KOPT-K1 (cell line): ENCODE results near the gene HARBI1.

Source experiments
- H3K27ac ChIP-seq: fragments of 200-600 bp; sonication (generic); 2 replicates; pipeline ENCODE4 v1.5.1; 2016; ENCODE audit warnings: antibody characterized with exemption, mild to moderate bottlenecking, low read depth, low read length; ENCODE audit not compliant: poor library complexity, severe bottlenecking
- H3K36me3 ChIP-seq: fragments of 200-600 bp; sonication (generic); 2 replicates; pipeline ENCODE4 v1.5.1; 2017; ENCODE audit warnings: antibody characterized with exemption, mild to moderate bottlenecking, low read length, moderate library complexity; ENCODE audit not compliant: insufficient read depth
- H3K9me3 ChIP-seq: fragments of 200-600 bp; sonication (generic); 2 replicates; pipeline ENCODE4 v1.5.1; 2017; ENCODE audit warnings: antibody characterized with exemption, low read length, mild to moderate bottlenecking; ENCODE audit not compliant: insufficient read depth, poor library complexity, severe bottlenecking

Gene HARBI1

GRCh38 chr11:46615756-46616155 lies 1.3 kb downstream of the HARBI1 start:
- no peaks in the 10 kb centered on the region for H3K9me3 ChIP-seq
- peaks cover 8% of the 10 kb centered on the region; the same call in 1 of the 2 replicates for H3K36me3 ChIP-seq
- no peak overlapping the region for H3K27ac ChIP-seq

DNA sequence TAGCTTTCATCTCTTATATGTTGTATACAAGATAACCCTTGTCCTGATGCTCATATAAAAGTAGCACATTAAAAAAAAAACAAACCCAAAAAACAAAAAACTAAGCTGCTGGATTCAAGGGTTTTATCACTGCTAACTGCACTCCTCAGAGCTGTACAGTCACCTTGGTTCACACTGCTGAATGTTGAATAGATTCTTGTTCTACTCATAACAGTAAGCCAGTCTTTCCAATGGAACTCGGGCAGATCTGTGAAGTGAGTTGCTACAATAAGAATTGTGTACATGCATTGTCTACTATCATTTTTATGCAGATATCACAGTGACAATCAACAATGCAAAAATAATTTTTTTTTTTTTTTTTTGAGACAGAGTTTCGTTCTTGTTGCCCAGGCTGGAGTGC lies 4.7 kb downstream of the HARBI1 start:
- H3K27ac ChIP-seq = no peak overlapping the region
- H3K36me3 ChIP-seq = no peaks in the 10 kb centered on the region
- H3K9me3 ChIP-seq = no peaks in the 10 kb centered on the region

GRCh38 chr11:46611526-46612304 lies 5.3 kb downstream of the HARBI1 start:
- no peaks in the 10 kb centered on the region for H3K9me3 ChIP-seq
- H3K36me3 ChIP-seq = no peaks in the 10 kb centered on the region
- H3K27ac ChIP-seq = no peak overlapping the region

DNA sequence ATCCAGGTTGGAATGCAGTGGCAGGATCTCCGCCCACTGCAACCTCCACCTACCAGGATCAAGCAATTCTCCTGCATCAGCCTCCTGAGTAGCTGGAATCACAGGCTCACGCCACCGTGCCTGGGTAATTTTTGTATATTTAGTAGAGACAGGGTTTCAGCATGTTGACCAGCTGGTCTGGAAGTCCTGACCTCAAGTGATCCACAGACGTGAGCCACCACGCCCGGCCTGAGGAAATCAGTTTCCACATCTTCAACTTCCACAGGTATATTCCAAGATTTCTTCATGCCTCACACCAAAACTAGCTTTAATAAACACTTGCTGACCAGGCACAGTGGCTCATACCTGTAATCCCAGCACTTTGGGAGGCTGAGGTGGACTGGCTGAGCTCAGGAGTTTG lies 7.6 kb downstream of the HARBI1 start:
- no peak overlapping the region for H3K27ac ChIP-seq
- no peaks in the 10 kb centered on the region for H3K9me3 ChIP-seq
- H3K36me3 ChIP-seq = no peaks in the 10 kb centered on the region

GRCh38 chr11:46607516-46607915 lies 9.5 kb downstream of the HARBI1 start:
- no peaks in the 10 kb centered on the region for H3K36me3 ChIP-seq
- H3K27ac ChIP-seq = no peak overlapping the region
- no peaks in the 10 kb centered on the region for H3K9me3 ChIP-seq

- Histone ChIP-seq H3K36me3 (no peaks in the 10 kb centered on the region), H3K9me3 (no peaks in the 10 kb centered on the region), H3K27ac (no peak overlapping the region)
These were observed 12.2 kb downstream of the HARBI1 start for GRCh38 chr11:46604796-46605195.

DNA sequence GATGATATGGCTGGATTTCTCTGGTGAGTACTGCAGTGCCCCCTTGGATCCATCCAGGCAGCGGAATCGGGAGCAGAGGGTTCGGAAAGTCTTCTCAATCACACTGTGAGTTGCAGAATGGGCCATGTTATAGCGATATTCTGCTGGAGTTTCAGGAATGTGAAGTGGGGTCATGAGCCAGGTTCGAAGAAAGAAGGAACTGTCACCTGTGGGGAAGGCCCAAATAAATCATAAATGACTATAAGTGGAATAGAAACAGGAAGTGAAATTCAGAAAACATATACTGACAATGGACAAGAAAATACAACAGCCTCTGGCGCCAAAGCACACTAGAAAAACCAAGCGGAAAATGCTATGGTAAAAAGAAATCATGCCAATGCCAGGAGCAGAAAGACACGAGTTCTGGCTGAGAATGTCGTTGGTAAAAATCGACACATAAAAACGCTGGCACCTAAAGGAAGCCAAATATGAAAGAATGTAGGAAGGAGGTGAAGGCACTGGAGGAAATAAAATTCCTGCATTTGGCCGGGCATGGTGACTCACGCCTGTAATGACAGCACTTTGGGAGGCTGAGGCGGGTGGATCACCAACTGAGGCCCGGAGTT lies 13.2 kb downstream of the HARBI1 start:
- Histone ChIP-seq H3K9me3 (no peaks in the 10 kb centered on the region), H3K36me3 (no peaks in the 10 kb centered on the region), H3K27ac (no peak overlapping the region)

GRCh38 chr11:46601129-46601528 lies 15.9 kb downstream of the HARBI1 start:
- no peaks in the 10 kb centered on the region for H3K9me3 ChIP-seq
- no peaks in the 10 kb centered on the region for H3K36me3 ChIP-seq
- H3K27ac ChIP-seq = no peak overlapping the region

DNA sequence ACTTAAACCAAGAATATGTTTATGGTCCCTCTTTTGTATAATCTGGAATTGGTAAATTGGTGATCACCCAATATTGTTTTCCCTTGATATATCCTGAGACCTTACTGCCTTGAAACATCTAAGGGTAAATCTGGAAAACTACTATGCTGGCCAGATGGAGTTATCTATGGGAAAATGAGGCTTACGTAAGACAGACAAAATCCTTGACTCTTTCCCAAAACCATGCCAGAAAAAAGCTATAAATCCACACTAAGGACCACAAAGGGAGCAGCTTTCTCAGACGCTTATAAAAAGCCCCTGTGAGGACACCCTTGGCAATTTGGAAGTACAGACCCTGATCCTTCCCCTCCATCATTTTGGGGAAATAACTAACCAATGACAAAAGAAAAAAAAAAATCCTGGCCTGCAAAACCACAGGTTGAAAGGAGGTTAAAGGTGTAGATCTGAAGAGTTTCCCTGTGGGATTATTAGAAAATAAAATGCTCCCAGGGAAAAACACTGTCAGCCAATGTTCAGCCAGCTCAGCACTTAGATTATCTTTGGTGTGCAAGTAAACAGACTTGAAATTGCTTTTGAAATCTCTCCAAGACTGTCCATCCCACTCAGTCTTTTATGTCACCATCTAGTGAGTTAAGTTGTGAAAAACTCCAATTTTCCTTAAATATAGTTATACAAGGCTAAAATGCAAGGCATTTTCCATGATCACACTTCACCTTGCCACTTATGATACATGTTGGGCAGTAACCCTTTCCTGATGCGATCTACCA lies 16.6 kb downstream of the HARBI1 start:
- no peak overlapping the region for H3K27ac ChIP-seq
- H3K36me3 ChIP-seq = no peaks in the 10 kb centered on the region
- H3K9me3 ChIP-seq = no peaks in the 10 kb centered on the region

DNA sequence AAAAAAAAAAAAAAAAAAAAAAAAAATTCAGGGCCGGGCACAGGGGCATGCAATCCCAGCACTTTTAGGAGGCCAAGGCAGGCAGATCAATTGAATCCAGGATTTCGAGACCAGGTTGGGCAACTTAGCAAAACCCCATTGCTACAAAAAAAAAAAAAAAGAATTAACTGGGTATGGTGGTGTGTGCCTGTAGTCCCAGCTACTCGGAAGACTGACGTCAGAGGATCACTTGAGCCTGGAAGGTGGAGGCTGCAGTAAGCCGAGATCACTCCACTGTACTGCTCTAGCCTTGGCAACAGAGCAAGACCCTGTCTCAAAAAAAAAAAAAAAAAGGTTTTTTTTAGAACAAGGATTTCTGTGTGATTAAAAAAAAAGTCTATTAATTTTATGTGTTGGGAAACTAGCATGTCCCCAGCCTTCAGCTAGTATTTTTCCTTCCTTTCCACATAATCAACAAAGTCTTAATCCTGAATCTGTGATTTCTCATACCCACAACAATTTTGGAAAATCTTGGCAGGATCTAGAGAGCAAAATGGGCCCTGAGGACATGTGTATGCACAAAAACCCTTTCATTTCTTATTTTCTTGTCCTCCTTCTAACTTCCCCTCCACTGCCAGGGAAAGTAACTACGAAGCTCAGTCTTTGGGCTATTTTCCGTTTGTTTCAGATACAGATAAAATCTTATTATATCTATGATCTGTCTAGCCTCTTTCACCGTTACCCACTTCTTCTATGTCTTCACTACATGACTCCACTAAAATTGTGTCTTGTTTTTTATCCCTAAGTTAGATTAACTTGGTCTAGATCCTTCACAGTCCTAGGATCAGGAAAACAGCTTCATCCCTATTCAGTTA lies 17.5 kb downstream of the HARBI1 start:
- Histone ChIP-seq H3K9me3 (no peaks in the 10 kb centered on the region), H3K27ac (no peak overlapping the region), H3K36me3 (no peaks in the 10 kb centered on the region)

DNA sequence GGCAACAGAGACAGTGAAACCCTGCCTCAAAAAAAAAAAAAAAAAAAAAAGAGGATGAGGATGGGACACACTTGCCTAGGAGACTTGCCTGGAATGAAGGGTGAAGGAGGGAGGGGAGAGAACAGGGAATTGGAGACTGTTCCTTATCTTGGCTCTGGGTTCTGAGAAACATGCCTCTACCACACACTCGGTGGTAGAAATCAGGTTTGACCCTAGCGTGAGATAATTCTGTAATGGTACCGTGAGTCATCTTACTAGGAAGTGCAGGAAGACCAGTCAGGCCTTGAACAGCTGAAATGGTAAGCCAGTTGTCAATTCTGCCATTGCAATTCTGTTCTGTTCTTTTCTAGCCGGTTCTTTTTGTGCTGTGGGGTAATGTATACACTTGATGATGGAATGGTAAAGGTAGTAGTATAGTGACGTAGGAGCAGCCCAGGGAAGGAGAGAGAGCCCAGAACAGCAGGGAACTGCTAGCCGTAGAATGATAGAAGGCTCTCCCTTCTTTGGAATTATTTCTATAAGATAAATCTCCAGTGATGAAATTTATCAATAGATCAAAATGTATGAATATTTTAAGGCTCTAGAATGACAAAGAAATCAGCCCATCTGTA lies 19.3 kb downstream of the HARBI1 start:
- no peak overlapping the region for H3K27ac ChIP-seq
- no peaks in the 10 kb centered on the region for H3K36me3 ChIP-seq
- H3K9me3 ChIP-seq = no peaks in the 10 kb centered on the region

GRCh38 chr11:46597155-46597554 lies 19.9 kb downstream of the HARBI1 start:
- no peaks in the 10 kb centered on the region for H3K9me3 ChIP-seq
- H3K36me3 ChIP-seq = no peaks in the 10 kb centered on the region
- no peak overlapping the region for H3K27ac ChIP-seq

DNA sequence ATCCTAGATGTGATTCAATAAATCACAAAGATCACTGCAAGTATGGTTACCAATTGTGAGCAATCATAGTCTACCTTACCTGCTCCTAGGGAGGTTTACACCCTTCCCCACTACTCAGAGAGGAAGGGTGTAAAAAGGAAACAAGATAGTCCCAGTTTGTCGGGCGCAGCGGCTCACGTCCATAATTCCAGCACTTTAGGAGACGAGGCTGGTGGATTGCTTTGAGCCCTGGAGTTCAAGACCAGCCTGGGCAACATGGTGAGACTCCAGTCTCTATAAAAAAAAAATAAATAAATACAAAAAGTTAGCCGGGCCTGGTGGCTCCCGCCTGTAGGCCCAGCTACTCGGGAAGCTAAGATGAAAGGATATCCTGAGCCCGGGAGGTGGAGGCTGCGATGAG lies 22.2 kb downstream of the HARBI1 start:
- no peaks in the 10 kb centered on the region for H3K9me3 ChIP-seq

DNA sequence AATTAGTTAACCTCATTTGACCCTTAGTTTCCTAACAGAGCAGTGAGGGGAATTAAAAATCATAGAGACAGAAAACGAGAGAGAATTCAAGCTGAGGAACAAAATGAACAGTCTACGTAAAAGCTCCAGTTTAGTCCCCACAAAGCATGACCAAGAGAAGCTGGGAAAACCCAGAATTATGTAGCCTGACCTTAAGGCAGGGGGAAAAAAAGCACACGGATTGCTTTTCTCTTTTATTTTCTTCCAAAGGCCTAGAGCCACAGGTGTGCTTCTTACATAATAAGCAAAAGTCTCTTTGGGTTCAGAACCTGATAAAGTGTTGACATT lies 22.7 kb downstream of the HARBI1 start:
- Histone ChIP-seq H3K36me3 (no peaks in the 10 kb centered on the region), H3K27ac (peak overlapping the region; percentile 78), H3K9me3 (no peaks in the 10 kb centered on the region)

More for the DNA sequence above, 22.2 kb downstream of the HARBI1 start:
- H3K27ac ChIP-seq = no peak overlapping the region
- no peaks in the 10 kb centered on the region for H3K36me3 ChIP-seq
